Stimulated activated CD8-positive, alpha-beta memory T cell treated with anti-CD3 and anti-CD28 coated beads, Interleukin-4, amount 100 ng/mL, for 1 hour (primary cell): ENCODE data around the gene NFE2.

Experiments
- DNase-seq, 2 donors: peaks; one replicate each; pipeline ENCODE4 v3.0.0-alpha.2; 2020; ENCODE audit warnings: low read depth in 2 of 2, low spot score in 1 of 2

The NFE2 gene

DNA sequence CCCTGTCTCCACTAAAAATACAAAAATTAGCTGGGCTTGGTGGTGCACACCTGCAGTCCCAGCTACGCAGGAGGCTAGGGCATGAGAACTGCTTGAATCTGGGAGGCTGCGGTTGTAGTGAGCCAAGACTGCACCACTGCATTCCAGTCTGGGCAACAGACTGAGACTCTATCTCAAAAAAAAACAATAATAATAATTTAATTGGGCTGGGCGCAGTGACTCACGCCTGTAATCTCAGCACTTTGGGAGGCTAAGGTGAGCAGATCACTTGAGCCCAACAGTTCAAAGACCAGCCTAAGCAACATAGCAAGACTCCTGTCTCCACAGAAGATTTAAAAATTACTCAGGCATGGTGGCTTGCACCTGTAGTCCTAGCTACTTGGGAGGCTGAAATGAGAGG is 47.6 kb downstream of the NFE2 start:
- DNase-seq: no peak

- no peak for DNase-seq
Observed at GRCh38 chr12:54251667-54252284, 49.0 kb downstream of the NFE2 start.

DNA sequence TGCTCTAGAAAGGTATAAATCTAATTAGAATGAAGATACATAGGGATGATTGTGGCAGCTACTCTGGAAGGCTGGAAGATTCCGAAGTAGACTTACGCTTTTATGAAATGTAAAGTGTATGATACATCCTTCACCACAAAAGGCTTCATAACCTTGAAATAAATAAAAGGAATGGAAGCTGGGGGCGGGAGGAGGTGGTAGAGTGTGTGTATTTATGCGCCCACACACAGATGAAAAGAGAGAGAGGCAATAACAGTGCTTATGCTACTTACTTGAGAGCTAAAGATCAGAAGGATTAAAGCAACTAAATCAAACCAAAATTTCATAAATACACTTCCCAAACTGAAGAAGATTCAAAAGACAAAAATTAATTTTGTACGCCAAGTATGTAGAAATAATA is 51.3 kb downstream of the NFE2 start:
- DNase-seq: no peak

DNA sequence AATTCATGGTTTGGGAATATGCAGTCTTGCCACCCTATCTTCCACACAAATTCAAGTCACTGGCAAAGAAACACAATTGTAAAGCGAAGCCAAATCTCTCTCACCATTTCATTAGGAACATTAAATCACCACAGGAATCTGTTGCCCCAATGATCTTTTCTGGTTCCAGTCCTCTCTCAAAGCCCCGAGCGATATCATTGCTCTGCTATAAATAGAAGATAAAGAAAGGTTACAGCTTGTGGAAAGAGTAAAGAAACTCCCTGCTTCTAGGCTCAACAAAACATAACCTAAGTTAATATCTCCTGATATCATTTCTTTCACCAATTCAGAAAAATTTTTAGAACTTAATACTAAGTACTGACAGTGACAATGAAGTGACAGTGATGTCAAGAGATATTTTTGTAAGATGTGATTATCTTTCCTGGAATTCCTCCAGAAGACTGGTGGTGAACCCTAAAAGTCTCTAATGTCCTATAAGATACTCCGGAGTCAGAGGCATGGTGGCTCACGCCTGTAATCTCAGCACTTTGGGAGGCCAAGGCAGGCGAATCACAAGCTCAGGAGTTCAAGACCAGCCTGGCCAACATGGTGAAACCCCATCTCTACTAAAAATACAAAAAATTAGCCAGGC is 54.7 kb downstream of the NFE2 start:
- no peak for DNase-seq
